Spleen (tissue), 7 donors: ENCODE measurements around the gene TAL2.
A peak's percentile ranks its signal among the peaks of the same experiment; 100 is the strongest.

Experiments used
- CTCF ChIP-seq, 11 experiments: fragments of 200-600 bp in 7 of 11; fragments of 450-650 bp in 4 of 11; sonication (generic) in 4 of 11; IDR thresholded peaks in 8 of 11; conservative IDR thresholded peaks in 3 of 11; 1 replicate in 7 of 11; 2 replicates in 4 of 11; pipeline versions ENCODE4 v1.4.0 to v1.8.0; 2016 to 2021; ENCODE audit warnings: antibody characterized with exemption in 11 of 11, inconsistent platforms in 4 of 11, mild to moderate bottlenecking in 1 of 11
- POLR2A ChIP-seq, 3 donors: fragments of 450-650 bp; IDR thresholded peaks; one replicate each; pipeline ENCODE4 v1.5.1; 2017; ENCODE audit warnings: antibody characterized with exemption in 3 of 3, mild to moderate bottlenecking in 1 of 3
- donor health status: DM: no; HTN: no; CAD: no; lungs with moderate emphysema.
- donor health status: DM: no; HTN: no; CAD: no.
- donor health status: DM: no; HTN: no; CAD: no.

- no peak for TF ChIP-seq POLR2A (IDR thresholded peaks at IDR 0.05)
- peak in 4 of 11 experiments; percentile 17 to 37 (median 29) for TF ChIP-seq CTCF (IDR thresholded peaks at IDR 0.05 in 8 of 11, conservative IDR thresholded peaks at IDR 0.05 in 3 of 11)
Measured at GRCh38 chr9:105637787-105638395, 24.4 kb upstream of the TAL2 start.
